HCT116 (cell line): ENCODE results near the gene MACROD1. TPM values are rescaled to one million over a fixed set of nuclear protein-coding genes. Genes with fewer than 3 reads are reported as not detected.

Experiments used
- ATAC-seq: fragments of 200-7000 bp; cut with Tn5 transposase; 2 replicates; pipeline ENCODE4 v1.9.1; 2020; ENCODE audit warnings: mild to moderate bottlenecking, moderate library complexity
- BruUV-seq: library from RNA; stranded (reverse); fragments of 400-500 nt; replicated peaks from 2 replicates; lab custom pipeline; 2021; lab: Mats Ljungman, UMichigan
- CTCF ChIA-PET: fragments of 300-600 bp; sonication (Branson Sonifier 250); formaldehyde crosslinking; loops from one replicate; lab custom pipeline; 2021; ENCODE audit warnings: antibody characterized with exemption; lab: Charles Lee
- POLR2A ChIA-PET: fragments of 300-600, 350-600 bp; sonication (Branson Sonifier 250); formaldehyde crosslinking; loops from one replicate; lab custom pipeline; 2021; ENCODE audit warnings: antibody characterized with exemption; lab: Charles Lee
- RAD21 ChIA-PET, 2 experiments: fragments of 300-600 bp; sonication (Branson Sonifier 250); formaldehyde crosslinking; loops; one replicate each; lab custom pipeline; 2023; ENCODE audit warnings: low total read pairs in 2 of 2; ENCODE audit not compliant: uncharacterized antibody in 2 of 2, unreplicated experiment in 2 of 2, low non-redundant PET in 1 of 2; lab: Charles Lee
- DNase-seq: peaks from one replicate; pipeline ENCODE4 v3.0.0-alpha.2; 2010; ENCODE audit warnings: low read depth, low spot score
- H2AFZ ChIP-seq: fragments of 200-600 bp; shearing (Covaris generic), sonication (generic); 2 replicates; pipeline ENCODE4 v1.6.1; 2017; ENCODE audit warnings: low read depth, mixed run types, mixed read lengths, antibody characterized with exemption, low read length; ENCODE audit not compliant: poor library complexity, severe bottlenecking
- H3K27ac ChIP-seq: 2 replicates; pipeline ENCODE4 v1.5.1; 2012; ENCODE audit warnings: low read depth, low read length
- H3K27me3 ChIP-seq: fragments of 200-600 bp; sonication (generic); 2 replicates; pipeline ENCODE4 v1.6.1; 2016; ENCODE audit warnings: mixed run types, low read length, mixed read lengths; ENCODE audit not compliant: insufficient read depth
- H3K36me3 ChIP-seq, 2 experiments: fragments of 200-500 bp in 1 of 2; fragments of 200-600 bp in 1 of 2; sonication (Bioruptor generic) in 1 of 2; sonication (generic) in 1 of 2; 2 replicates each; pipeline versions ENCODE4 v1.5.1 to v1.6.1; 2014 to 2016; ENCODE audit warnings: low read length in 2 of 2, inconsistent platforms in 1 of 2, mixed read lengths in 1 of 2, mixed run types in 1 of 2; ENCODE audit not compliant: insufficient read depth in 2 of 2, control insufficient read depth in 1 of 2
- H3K4me1 ChIP-seq, 2 experiments: fragments of 200-600 bp in 1 of 2; sonication (generic) in 1 of 2; 2 replicates each; pipeline versions ENCODE4 v1.5.1 to v1.6.1; 2012 to 2017; ENCODE audit warnings: low read length in 2 of 2, inconsistent platforms in 1 of 2, mild to moderate bottlenecking in 1 of 2, mixed read lengths in 1 of 2, mixed run types in 1 of 2, moderate library complexity in 1 of 2; ENCODE audit not compliant: insufficient read depth in 2 of 2, control insufficient read depth in 1 of 2
- H3K4me2 ChIP-seq: fragments of 200-600 bp; sonication (generic); 2 replicates; pipeline ENCODE4 v1.6.1; 2017; ENCODE audit warnings: mixed run types, low read length, mixed read lengths
- H3K4me3 ChIP-seq, 2 experiments: fragments of 200-600 bp in 1 of 2; sonication (generic) in 1 of 2; replicated peaks in 1 of 2; 2 replicates each; pipeline ENCODE4 v1.5.1; 2011 to 2016; ENCODE audit warnings: low read length in 2 of 2, control low read depth in 1 of 2, low read depth in 1 of 2, mild to moderate bottlenecking in 1 of 2, mixed read lengths in 1 of 2, mixed run types in 1 of 2
- H3K79me2 ChIP-seq: fragments of 200-600 bp; sonication (generic); 2 replicates; pipeline ENCODE4 v1.6.1; 2017; ENCODE audit warnings: mild to moderate bottlenecking, mixed run types, low read length, moderate library complexity, mixed read lengths; ENCODE audit not compliant: insufficient read depth
- H3K9ac ChIP-seq: fragments of 200-600 bp; sonication (generic); 2 replicates; pipeline ENCODE4 v1.6.1; 2016; ENCODE audit warnings: low read length, mixed read lengths
- H3K9me2 ChIP-seq: fragments of 200-600 bp; sonication (generic), shearing (Covaris generic); 2 replicates; pipeline ENCODE4 v1.6.1; 2017; ENCODE audit warnings: mixed run types, mild to moderate bottlenecking, moderate library complexity; ENCODE audit not compliant: insufficient read depth
- H3K9me3 ChIP-seq, 2 experiments: fragments of 200-500 bp in 1 of 2; fragments of 200-600 bp in 1 of 2; sonication (Bioruptor generic) in 1 of 2; sonication (generic) in 1 of 2; 2 replicates each; pipeline ENCODE4 v1.6.1; 2014 to 2017; ENCODE audit warnings: low read length in 2 of 2, mixed read lengths in 2 of 2, inconsistent platforms in 1 of 2, low read depth in 1 of 2, mild to moderate bottlenecking in 1 of 2, mixed run types in 1 of 2, moderate library complexity in 1 of 2; ENCODE audit not compliant: control insufficient read depth in 1 of 2, insufficient read depth in 1 of 2
- H4K20me1 ChIP-seq: fragments of 200-600 bp; sonication (generic), shearing (Covaris generic); 2 replicates; pipeline ENCODE4 v1.6.1; 2017; ENCODE audit warnings: mixed run types, mild to moderate bottlenecking, moderate library complexity; ENCODE audit not compliant: insufficient read depth
- CEBPB ChIP-seq: IDR thresholded peaks from 2 replicates; pipeline ENCODE4 v1.6.1; 2012; ENCODE audit warnings: low read depth
- EGR1 ChIP-seq: IDR thresholded peaks from 2 replicates; pipeline ENCODE4 v1.6.1; 2012; ENCODE audit warnings: low read depth
- ELF1 ChIP-seq: IDR thresholded peaks from 2 replicates; pipeline ENCODE4 v1.6.1; 2012; ENCODE audit warnings: low read depth, borderline replicate concordance
- EZH2 ChIP-seq: fragments of 200-600 bp; sonication (generic); IDR thresholded peaks from 2 replicates; pipeline ENCODE4 v1.6.1; 2017; ENCODE audit warnings: antibody characterized with exemption, mixed run types
- FOSL1 ChIP-seq: IDR thresholded peaks from 2 replicates; pipeline ENCODE4 v1.6.1; 2012; ENCODE audit warnings: low read depth
- JUND ChIP-seq: IDR thresholded peaks from 2 replicates; pipeline ENCODE4 v1.6.1; 2012
- POLR2AphosphoS5 ChIP-seq: IDR thresholded peaks from 2 replicates; pipeline ENCODE4 v1.6.1; 2011; ENCODE audit warnings: mild to moderate bottlenecking, low read depth, low read length, moderate library complexity
- RAD21 ChIP-seq: IDR thresholded peaks from 2 replicates; pipeline ENCODE4 v1.6.1; 2012; ENCODE audit warnings: low read depth, mild to moderate bottlenecking
- SIN3A ChIP-seq: IDR thresholded peaks from 2 replicates; pipeline ENCODE4 v1.6.1; 2012; ENCODE audit warnings: low read depth
- SP1 ChIP-seq: IDR thresholded peaks from 2 replicates; pipeline ENCODE4 v1.6.1; 2012; ENCODE audit warnings: low read depth
- TCF7L2 ChIP-seq: IDR thresholded peaks from 2 replicates; pipeline ENCODE4 v1.7.0; 2011; ENCODE audit warnings: borderline replicate concordance, inconsistent platforms; ENCODE audit not compliant: insufficient read depth, insufficient read length; ENCODE audit errors: extremely low read depth
- ZNF274 ChIP-seq: fragments of 200-500 bp; sonication (Bioruptor generic); IDR thresholded peaks from 2 replicates; pipeline ENCODE4 v1.6.1; 2014; ENCODE audit warnings: mild to moderate bottlenecking, low read depth, low read length, inconsistent platforms
- intact Hi-C: fragments of 100-400 bp; cut with micrococcal nuclease; formaldehyde crosslinking; loops from 2 replicates; pipeline ENCODE4 v1.10.0; 2022
- total RNA-seq: library from RNA; stranded (reverse); gene quantifications from one replicate; pipeline ENCODE4 v1.2.1, GENCODE V29; 2021; ENCODE audit not compliant: unreplicated experiment
- TF ChIP-seq, protein P1 (sequence below), 3 experiments: fragments of 200-600 bp in 1 of 3; sonication (generic) in 1 of 3; IDR thresholded peaks in 2 of 3; conservative IDR thresholded peaks in 1 of 3; 2 replicates each; pipeline ENCODE4 v1.5.1; 2012 to 2017; ENCODE audit warnings: low read depth in 2 of 3, low read length in 2 of 3, antibody characterized with exemption in 1 of 3, borderline replicate concordance in 1 of 3, control low read depth in 1 of 3, mild to moderate bottlenecking in 1 of 3, mixed read lengths in 1 of 3, mixed run types in 1 of 3, moderate library complexity in 1 of 3; ENCODE audit not compliant: insufficient read depth in 1 of 3

Gene MACROD1
- total RNA-seq, 1 experiment from 2014 or later, result 61.1 TPM

DNA sequence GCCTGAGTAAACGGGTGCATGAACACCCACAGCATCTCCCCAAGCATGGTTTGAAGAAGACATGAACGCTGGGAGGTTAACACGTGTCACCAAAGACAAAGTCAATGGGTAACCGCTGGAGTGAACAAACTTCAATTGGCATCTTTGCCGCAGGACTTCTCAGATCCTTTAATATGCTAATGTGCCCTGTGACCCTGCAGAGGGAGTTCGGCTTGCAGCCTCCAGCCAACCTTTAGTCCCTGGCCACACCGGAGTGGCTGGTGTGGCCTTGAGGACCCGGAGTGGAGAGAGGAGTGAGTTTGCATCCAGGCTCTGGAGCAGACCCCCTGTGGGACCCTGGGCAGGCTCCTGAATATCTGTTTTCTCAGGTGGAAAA lies 73.2 kb downstream of the MACROD1 start:
- ChIA-PET POLR2A (no interaction called here), CTCF (no interaction called here), RAD21 (no interaction called here)
- intact Hi-C loops, result no loop called here
- Histone ChIP-seq H3K27ac (no peak overlapping the region), H3K9me2 (no peaks in the 10 kb centered on the region), H3K27me3 (no peaks in the 10 kb centered on the region), H3K79me2 (no peaks in the 10 kb centered on the region), H3K9me3 (no peaks in the 10 kb centered on the region), H3K4me3 (no peak overlapping the region), H3K36me3 (no peaks in the 10 kb centered on the region), H3K4me1 (peaks cover 21 to 26% of the 10 kb centered on the region in 2 experiments), H2AFZ (no peak overlapping the region), H4K20me1 (no peaks in the 10 kb centered on the region; the same call in 1 of the 2 replicates), H3K9ac (no peak overlapping the region), H3K4me2 (no peak overlapping the region)
- DNase-seq (no peak), ATAC-seq (no peak)
- no TSS peak for BruUV-seq
- TF ChIP-seq EGR1 (no peak), POLR2AphosphoS5 (no peak), ZNF274 (no peak), JUND (no peak), CEBPB (no peak), TCF7L2 (no peak), ELF1 (no peak), SIN3A (no peak), EZH2 (no peak), SP1 (no peak)

DNA sequence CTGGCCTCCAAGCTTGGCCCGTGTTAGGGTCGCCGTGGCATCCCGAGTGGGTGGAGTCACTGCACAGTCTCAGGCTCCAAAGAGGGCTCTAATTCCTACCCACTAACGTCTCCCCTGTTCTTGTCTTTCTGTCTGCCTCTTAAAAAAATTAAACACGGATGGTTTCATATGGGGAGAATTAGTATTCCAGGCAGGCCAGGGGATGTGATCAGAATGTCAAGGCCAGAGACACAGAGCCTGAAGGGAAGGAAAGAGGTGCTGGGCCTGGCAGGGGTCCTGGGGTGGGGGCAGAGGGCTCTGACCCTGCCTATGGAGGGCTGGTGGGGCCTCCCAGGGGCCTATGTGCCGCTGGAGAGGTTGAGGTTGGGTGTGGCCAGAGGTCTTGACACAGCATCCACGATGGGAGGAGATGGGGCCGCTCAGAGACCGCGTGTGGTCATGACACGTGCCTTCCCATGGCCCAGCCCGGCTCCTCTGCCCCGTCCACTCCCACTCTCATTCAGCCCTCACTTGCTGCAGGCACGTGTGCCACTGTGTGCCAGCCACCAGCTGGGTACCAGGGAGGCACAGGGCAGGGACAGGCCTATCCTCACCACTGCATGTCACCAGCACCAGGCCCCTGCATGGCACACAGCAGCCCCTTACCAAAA lies 73.7 kb downstream of the MACROD1 start:
- ChIA-PET RAD21 (no interaction called here), CTCF (no interaction called here), POLR2A (no interaction called here)
- Histone ChIP-seq H3K9ac (no peak overlapping the region), H3K36me3 (no peaks in the 10 kb centered on the region), H4K20me1 (no peaks in the 10 kb centered on the region; the same call in 1 of the 2 replicates), H3K79me2 (no peaks in the 10 kb centered on the region), H3K4me1 (peaks cover 21 to 26% of the 10 kb centered on the region in 2 experiments), H3K27ac (no peak overlapping the region), H3K9me2 (no peaks in the 10 kb centered on the region), H2AFZ (no peak overlapping the region), H3K27me3 (no peaks in the 10 kb centered on the region), H3K4me3 (no peak overlapping the region), H3K9me3 (no peaks in the 10 kb centered on the region), H3K4me2 (no peak overlapping the region)
- intact Hi-C loops, result no loop called here
- TF ChIP-seq FOSL1 (no peak), SIN3A (no peak), RAD21 (no peak)
- TF ChIP-seq, protein P1, sequence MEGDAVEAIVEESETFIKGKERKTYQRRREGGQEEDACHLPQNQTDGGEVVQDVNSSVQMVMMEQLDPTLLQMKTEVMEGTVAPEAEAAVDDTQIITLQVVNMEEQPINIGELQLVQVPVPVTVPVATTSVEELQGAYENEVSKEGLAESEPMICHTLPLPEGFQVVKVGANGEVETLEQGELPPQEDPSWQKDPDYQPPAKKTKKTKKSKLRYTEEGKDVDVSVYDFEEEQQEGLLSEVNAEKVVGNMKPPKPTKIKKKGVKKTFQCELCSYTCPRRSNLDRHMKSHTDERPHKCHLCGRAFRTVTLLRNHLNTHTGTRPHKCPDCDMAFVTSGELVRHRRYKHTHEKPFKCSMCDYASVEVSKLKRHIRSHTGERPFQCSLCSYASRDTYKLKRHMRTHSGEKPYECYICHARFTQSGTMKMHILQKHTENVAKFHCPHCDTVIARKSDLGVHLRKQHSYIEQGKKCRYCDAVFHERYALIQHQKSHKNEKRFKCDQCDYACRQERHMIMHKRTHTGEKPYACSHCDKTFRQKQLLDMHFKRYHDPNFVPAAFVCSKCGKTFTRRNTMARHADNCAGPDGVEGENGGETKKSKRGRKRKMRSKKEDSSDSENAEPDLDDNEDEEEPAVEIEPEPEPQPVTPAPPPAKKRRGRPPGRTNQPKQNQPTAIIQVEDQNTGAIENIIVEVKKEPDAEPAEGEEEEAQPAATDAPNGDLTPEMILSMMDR (IDR thresholded peaks at IDR 0.05 in 2 of 3, conservative IDR thresholded peaks at IDR 0.05 in 1 of 3; ENCODE audit: borderline replicate concordance in 1 of 3, insufficient read depth in 1 of 3, low read depth in 2 of 3, low read length in 2 of 3), result no peak
- BruUV-seq, result no TSS peak
- ATAC-seq, result no peak
- DNase-seq, result no peak
